Measurements from ENCODE around the gene RAMP3.

The RAMP3 gene

GRCh38 chr7:45223078-45223477 lies 65.5 kb downstream of the RAMP3 start:
- no peak for DNase-seq (ENCODE audit: low read depth)

- no peak for DNase-seq (ENCODE audit: low read depth)
These were observed 66.4 kb downstream of the RAMP3 start for GRCh38 chr7:45223728-45224630.

- no peak for DNase-seq (ENCODE audit: low read depth)
These were observed 67.2 kb downstream of the RAMP3 start for GRCh38 chr7:45224832-45225231.

GRCh38 chr7:45225311-45225947 lies 67.8 kb downstream of the RAMP3 start:
- no peak for DNase-seq (ENCODE audit: low read depth)

DNA sequence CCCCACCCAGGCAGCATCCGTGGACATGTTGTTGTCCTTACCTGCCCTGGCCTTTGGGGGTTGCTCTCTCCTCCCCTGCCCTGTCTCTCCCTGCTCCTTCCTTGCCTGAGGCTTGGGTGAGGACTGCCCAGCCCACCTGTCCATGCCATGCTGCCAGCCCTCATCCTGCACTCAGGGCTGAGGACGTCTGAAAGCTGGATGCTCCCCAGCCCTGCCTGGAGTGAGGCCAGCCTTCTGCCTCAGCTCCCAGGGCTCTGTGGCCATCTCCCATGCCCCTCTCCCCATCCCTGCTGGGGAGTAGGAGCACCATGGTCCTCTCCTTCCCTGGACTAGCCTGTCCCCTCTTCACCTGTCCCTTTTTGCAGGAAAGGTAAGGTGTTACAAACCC lies 68.4 kb downstream of the RAMP3 start:
- DNase-seq (ENCODE audit: low read depth), result no peak

DNA sequence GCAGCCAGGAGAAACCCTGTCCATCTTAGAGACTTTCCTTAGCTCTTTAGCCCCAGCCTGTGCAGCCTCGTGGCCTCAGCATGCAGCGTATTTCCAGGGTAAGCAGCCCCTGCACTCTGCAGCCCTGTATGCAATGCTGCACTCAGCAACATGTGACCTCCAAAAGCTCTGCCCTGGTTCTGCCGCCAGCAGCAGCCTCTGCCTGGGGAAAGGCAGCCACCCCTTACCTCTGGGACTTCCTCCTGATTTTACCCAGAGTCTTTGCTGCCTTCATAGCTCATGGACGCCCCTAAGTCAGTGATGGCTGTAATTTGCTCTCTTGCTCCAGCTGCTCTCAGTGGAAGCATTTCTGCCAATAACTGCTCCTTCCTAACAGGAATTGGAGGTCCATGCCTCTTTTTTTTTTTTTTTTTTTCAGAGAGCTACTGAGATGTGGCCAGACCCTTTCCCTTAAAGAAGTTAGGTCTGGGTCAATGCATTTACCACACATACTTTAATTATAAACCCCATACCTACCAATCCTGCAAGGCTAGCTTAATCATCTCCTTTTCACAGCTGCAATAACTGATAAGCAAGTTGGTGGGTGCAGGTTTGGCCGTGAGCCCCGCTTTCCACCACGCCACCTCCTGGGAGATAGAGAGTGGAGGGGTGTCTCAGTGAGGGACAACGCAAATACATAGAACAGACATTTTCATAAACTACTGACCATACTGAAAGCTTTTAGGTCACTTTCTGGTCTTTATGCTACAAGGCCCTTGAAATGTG lies 71.7 kb downstream of the RAMP3 start:
- DNase-seq (ENCODE audit: low read depth), result no peak

GRCh38 chr7:45230083-45230482 lies 72.5 kb downstream of the RAMP3 start:
- no peak for DNase-seq (ENCODE audit: low read depth)

GRCh38 chr7:45230611-45231165 lies 73.1 kb downstream of the RAMP3 start:
- no peak for DNase-seq (ENCODE audit: low read depth)

DNA sequence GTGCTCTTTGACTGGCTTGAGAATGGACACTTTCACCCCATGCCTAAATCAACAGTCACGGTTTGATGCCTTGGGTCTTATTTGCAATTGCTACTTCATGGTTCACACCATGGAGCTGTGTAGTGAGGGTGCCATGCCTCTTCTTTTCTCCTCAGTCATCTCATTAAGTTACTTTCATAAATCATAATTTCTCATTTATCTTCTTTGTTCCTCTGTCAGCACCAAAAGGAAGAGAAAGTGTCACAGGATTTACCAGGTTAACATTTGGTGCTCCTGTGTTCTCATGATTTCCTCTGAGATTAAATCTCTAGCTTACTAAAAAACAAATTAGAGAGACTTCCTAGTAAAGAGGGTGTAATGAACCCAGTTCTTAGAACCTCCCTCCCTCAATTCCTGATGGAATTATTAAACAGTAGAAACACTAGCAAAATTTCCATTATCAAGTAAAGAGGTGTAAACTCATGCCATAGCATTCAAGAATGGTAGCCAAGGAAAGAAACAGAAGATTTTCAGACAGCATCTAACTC lies 75.7 kb downstream of the RAMP3 start:
- no peak for DNase-seq (ENCODE audit: low read depth)

Data from GM04504 (cell line).